HepG2 (cell line): Measurements from ENCODE around the gene NINL. TPM values are rescaled to one million over a fixed set of nuclear protein-coding genes. Genes with fewer than 3 reads are reported as not detected.

Experiments
- HIC2 ChIP-seq: sonication (generic); formaldehyde crosslinking; IDR thresholded peaks from 2 replicates; pipeline ENCODE4 v1.9.0; 2022; ENCODE audit warnings: low read depth, missing genetic modification reagents
- HMGXB4 ChIP-seq, 2 experiments: sonication (generic) in 1 of 2; formaldehyde crosslinking in 1 of 2; IDR thresholded peaks; 2 replicates each; pipeline versions ENCODE4 v1.4.0 to v1.6.1; 2018 to 2020; ENCODE audit warnings: missing genetic modification reagents in 2 of 2, borderline replicate concordance in 1 of 2, low read depth in 1 of 2, mild to moderate bottlenecking in 1 of 2, missing biosample characterization in 1 of 2
- PBX3 ChIP-seq: sonication (generic); formaldehyde crosslinking; IDR thresholded peaks from 2 replicates; pipeline ENCODE4 v1.8.1; 2023; ENCODE audit warnings: missing genetic modification reagents, inconsistent platforms, borderline replicate concordance
- REST ChIP-seq, 2 experiments: IDR thresholded peaks; 2 replicates each; pipeline ENCODE4 v1.6.1; 2011 to 2012; ENCODE audit warnings: low read length in 2 of 2, borderline replicate concordance in 1 of 2, low read depth in 1 of 2, mild to moderate bottlenecking in 1 of 2, moderate library complexity in 1 of 2
- ZBTB40 ChIP-seq, 2 experiments: fragments of 450-650 bp in 1 of 2; sonication (generic) in 1 of 2; formaldehyde crosslinking in 1 of 2; IDR thresholded peaks; 2 replicates each; pipeline versions ENCODE4 v1.6.1 to v1.8.0; 2016 to 2022; ENCODE audit warnings: antibody characterized with exemption in 1 of 2, mild to moderate bottlenecking in 1 of 2, missing genetic modification reagents in 1 of 2
- ZKSCAN8 ChIP-seq: IDR thresholded peaks from 2 replicates; pipeline ENCODE4 v1.6.1; 2016; ENCODE audit warnings: borderline replicate concordance, missing genetic modification reagents, missing compliant biosample characterization
- polyA plus RNA-seq, 8 experiments: library from polyadenylated mRNA; depleted of rRNA in 3 of 8; stranded (reverse) in 7 of 8; unstranded in 1 of 8; fragments of >200 nt; fragmentation: Illumina TruSeq in 4 of 8; extraction: Trizol in 4 of 8; gene quantifications; 2 replicates each; pipeline versions ENCODE4 v1.2.1 to v1.2.3, GENCODE V29; 2011 to 2016; ENCODE audit warnings: low read depth in 4 of 8, missing spikeins in 1 of 8, mixed read lengths in 1 of 8; ENCODE audit not compliant: insufficient read depth in 1 of 8
- total RNA-seq, 5 experiments: library from RNA; depleted of rRNA; stranded (reverse); fragments of >200 nt; fragmentation: Illumina TruSeq; extraction: Trizol; gene quantifications; 2 replicates each; pipeline ENCODE4 v1.2.3, GENCODE V29; 2016; ENCODE audit warnings: low read depth in 1 of 5

The NINL gene
- total and polyA plus RNA-seq, 2 of the 13 experiments (the other 11 are each of a cell fraction or from before 2014, with no cell fraction given) = 32.3 to 34.3 TPM

GRCh38 chr20:25508083-25508770, 77.1 kb downstream of the NINL start (continued):
- peak in 1 of 2 experiments; percentile 79; a peak in 2 of 4 replicates for TF ChIP-seq REST (IDR thresholded peaks at IDR 0.05; ENCODE audit: borderline replicate concordance in 1 of 2, low read depth in 1 of 2, low read length in 2 of 2)
- no peak for TF ChIP-seq PBX3
- TF ChIP-seq HMGXB4 (CRISPR knock-in tag; IDR thresholded peaks at IDR 0.05; ENCODE audit: borderline replicate concordance in 1 of 2, low read depth in 1 of 2) = peak; percentile 84 to 85; a peak in 3 of 4 replicates
- TF ChIP-seq ZKSCAN8 (CRISPR knock-in tag) = peak; percentile 98
- TF ChIP-seq ZBTB40 (IDR thresholded peaks at IDR 0.05) = no peak
- peak; percentile 92 for TF ChIP-seq ZBTB40 (CRISPR knock-in tag; IDR thresholded peaks at IDR 0.05)
- TF ChIP-seq HIC2 = peak; percentile 100
